HG03571 (cell line): Measurements from ENCODE around the gene LMO7.
"Not testable (repeated sequence)": the region's sequence is repeated elsewhere in the genome, so short reads cannot be mapped to it uniquely, and the experiment has no call there.

ENCODE experiments used
- ATAC-seq: cut with Tn5 transposase; IDR thresholded peaks from one replicate; pipeline ENCODE4 v1.9.1; 2021; ENCODE audit not compliant: unreplicated experiment

Gene LMO7

GRCh38 chr13:75739244-75739868, 103.2 kb downstream of the LMO7 start:
- ATAC-seq = no peak

GRCh38 chr13:75740031-75740430, 103.9 kb downstream of the LMO7 start:
- no peak for ATAC-seq

- not testable (repeated sequence) for ATAC-seq
Measured at GRCh38 chr13:75743072-75743471, 106.9 kb downstream of the LMO7 start.

- no peak for ATAC-seq
Measured at GRCh38 chr13:75744127-75744526, 108.0 kb downstream of the LMO7 start.

GRCh38 chr13:75745387-75745786, 109.3 kb downstream of the LMO7 start:
- no peak for ATAC-seq

- no peak for ATAC-seq
Measured at GRCh38 chr13:75748874-75749273, 112.7 kb downstream of the LMO7 start.

- ATAC-seq = no peak
Measured at GRCh38 chr13:75749407-75749806, 113.3 kb downstream of the LMO7 start.

- ATAC-seq = no peak
Measured at GRCh38 chr13:75751350-75751749, 115.2 kb downstream of the LMO7 start.

GRCh38 chr13:75752826-75753225, 116.7 kb downstream of the LMO7 start:
- no peak for ATAC-seq

- ATAC-seq = no peak
Measured at GRCh38 chr13:75754936-75755335, 118.8 kb downstream of the LMO7 start.

GRCh38 chr13:75757336-75757735, 121.2 kb downstream of the LMO7 start:
- no peak for ATAC-seq

- no peak for ATAC-seq
Measured at GRCh38 chr13:75759531-75759930, 123.4 kb downstream of the LMO7 start.

GRCh38 chr13:75760131-75761021, 124.2 kb downstream of the LMO7 start:
- no peak for ATAC-seq

GRCh38 chr13:75761369-75761768, 125.2 kb downstream of the LMO7 start:
- ATAC-seq = no peak

- ATAC-seq = peak; percentile 95
Measured at GRCh38 chr13:75762076-75762937, 126.2 kb downstream of the LMO7 start.

GRCh38 chr13:75762955-75763354, 126.8 kb downstream of the LMO7 start:
- ATAC-seq = no peak

GRCh38 chr13:75763512-75763911, 127.4 kb downstream of the LMO7 start:
- ATAC-seq = no peak

- ATAC-seq = no peak
Measured at GRCh38 chr13:75764251-75764925, 128.3 kb downstream of the LMO7 start.

GRCh38 chr13:75764926-75765310, 128.8 kb downstream of the LMO7 start:
- no peak for ATAC-seq

GRCh38 chr13:75766636-75767035, 130.5 kb downstream of the LMO7 start:
- ATAC-seq = no peak
